ENCODE measurements around the gene NFE2. TPM values are rescaled to one million over a fixed set of nuclear protein-coding genes. Genes with fewer than 3 reads are reported as not detected.

NFE2 gene
- total RNA-seq, 4 donors from 2014 or later: not detected

GRCh38 chr12:54338698-54339296 lies 38.0 kb upstream of the NFE2 start:
- DNase-seq (ENCODE audit: low spot score in 2 of 2): no peak
- Histone ChIP-seq H3K27ac (peak overlapping the region in 1 of 4 donors; percentile 42), H3K4me3 (no peak overlapping the region), H3K9me3 (no peaks in the 10 kb centered on the region), H3K4me1 (peaks cover 4 to 63% (median 22%) of the 10 kb centered on the region in 4 donors), H3K36me3 (peaks cover 5 to 35% (median 6%) of the 10 kb centered on the region in 3 donors), H3K27me3 (no peaks in the 10 kb centered on the region)
- TF ChIP-seq POLR2A (IDR thresholded peaks at IDR 0.05): no peak
- no peak for TF ChIP-seq EP300 (IDR thresholded peaks at IDR 0.05)
- TF ChIP-seq CTCF (IDR thresholded peaks at IDR 0.05): no peak
- WGBS, 2 donors: 65 to 75% methylated on average over 4 of the region's 4 CpGs

- WGBS, 2 donors: 39 to 50% methylated on average over 3 of the region's 3 CpGs
- Histone ChIP-seq H3K9me3 (no peaks in the 10 kb centered on the region), H3K4me1 (peaks cover 4 to 66% (median 22%) of the 10 kb centered on the region in 4 donors), H3K27me3 (no peaks in the 10 kb centered on the region), H3K36me3 (peaks cover 2 to 28% (median 5%) of the 10 kb centered on the region in 3 donors), H3K27ac (peak overlapping the region in 2 of 4 donors; percentile 62 to 73), H3K4me3 (no peak overlapping the region)
- TF ChIP-seq POLR2A (IDR thresholded peaks at IDR 0.05) (no peak), CTCF (IDR thresholded peaks at IDR 0.05) (no peak), EP300 (IDR thresholded peaks at IDR 0.05) (no peak)
- no peak for DNase-seq (ENCODE audit: low spot score in 2 of 2)
These were observed 37.2 kb upstream of the NFE2 start for GRCh38 chr12:54337854-54338650.

- peaks cover 0 to 22% (median 3%) of the 10 kb centered on the region in 3 donors for H3K36me3 ChIP-seq
- H3K4me3 ChIP-seq: no peak overlapping the region
- TF ChIP-seq CTCF (IDR thresholded peaks at IDR 0.05): peak in 1 of 5 experiments; percentile 14
- no peak for TF ChIP-seq EP300 (IDR thresholded peaks at IDR 0.05)
- H3K9me3 ChIP-seq: no peaks in the 10 kb centered on the region
- 26 to 29% methylated on average over 3 of the region's 3 CpGs for WGBS, 2 donors
- DNase-seq (ENCODE audit: low spot score in 2 of 2): no peak
- no peaks in the 10 kb centered on the region for H3K27me3 ChIP-seq
- H3K27ac ChIP-seq: peak overlapping the region in 2 of 4 donors; percentile 62 to 73
- H3K4me1 ChIP-seq: peaks cover 4 to 73% (median 23%) of the 10 kb centered on the region in 4 donors
These were observed 36.5 kb upstream of the NFE2 start for GRCh38 chr12:54337280-54337842.

GRCh38 chr12:54333420-54334034 lies 32.7 kb upstream of the NFE2 start:
- Histone ChIP-seq H3K4me1 (peaks cover 4 to 91% (median 37%) of the 10 kb centered on the region in 4 donors), H3K36me3 (no peaks in the 10 kb centered on the region)

More at GRCh38 chr12:54333420-54334034, 32.7 kb upstream of the NFE2 start:
- 93 to 97% methylated on average over 4 of the region's 4 CpGs for WGBS, 2 donors
- Histone ChIP-seq H3K27me3 (no peaks in the 10 kb centered on the region), H3K4me3 (no peak overlapping the region), H3K27ac (no peak overlapping the region), H3K9me3 (no peaks in the 10 kb centered on the region)
- DNase-seq (ENCODE audit: low spot score in 2 of 2): no peak
- no peak for TF ChIP-seq CTCF (IDR thresholded peaks at IDR 0.05)
- no peak for TF ChIP-seq EP300 (IDR thresholded peaks at IDR 0.05)

Measured in tibial nerve (tissue), 4 donors.